ENCODE results near the gene PLCL1. TPM values are rescaled to one million over a fixed set of nuclear protein-coding genes. Genes with fewer than 3 reads are reported as not detected.

PLCL1 gene
- total and polyA plus RNA-seq, 12 donors: 1.6 to 24.0 (median 4.9) TPM

- no peak for TF ChIP-seq POLR2A (IDR thresholded peaks at IDR 0.05)
- TF ChIP-seq CTCF (IDR thresholded peaks at IDR 0.05): no peak
- Histone ChIP-seq H3K4me3 (no peak overlapping the region), H3K36me3 (replicated peaks in 1 of 2) (no peaks in the 10 kb centered on the region), H3K4me1 (replicated peaks in 1 of 2) (peaks cover 18 to 19% of the 10 kb centered on the region in 2 donors), H3K27ac (no peak overlapping the region), H3K9me3 (replicated peaks in 1 of 3) (no peaks in the 10 kb centered on the region), H3K27me3 (no peaks in the 10 kb centered on the region)
- 82 to 92% (median 84%) methylated on average over 4 of the region's 4 CpGs for WGBS, 4 donors
- intact Hi-C loops (cut with DNase I): no loop called here
- DNase-seq: no peak
Observed at GRCh38 chr2:197926673-197927072, 122.3 kb downstream of the PLCL1 start.

- Histone ChIP-seq H3K4me3 (no peak overlapping the region), H3K27ac (no peak overlapping the region), H3K36me3 (replicated peaks in 1 of 2) (no peaks in the 10 kb centered on the region), H3K4me1 (replicated peaks in 1 of 2) (peaks cover 18 to 19% of the 10 kb centered on the region in 2 donors), H3K27me3 (no peaks in the 10 kb centered on the region), H3K9me3 (replicated peaks in 1 of 3) (no peaks in the 10 kb centered on the region)
- DNase-seq: no peak
- TF ChIP-seq CTCF (IDR thresholded peaks at IDR 0.05) (no peak), POLR2A (IDR thresholded peaks at IDR 0.05) (no peak)
- intact Hi-C loops (cut with DNase I): no loop called here
Observed at GRCh38 chr2:197927994-197928393, 123.6 kb downstream of the PLCL1 start.

- DNase-seq: peak in 3 of 7 donors; percentile 9 to 57 (median 24)
- no peaks in the 10 kb centered on the region for H3K9me3 ChIP-seq (replicated peaks in 1 of 3)
- no peak overlapping the region for H3K27ac ChIP-seq
- WGBS, 4 donors: 87 to 92% (median 88%) methylated on average over 5 of the region's 5 CpGs
- intact Hi-C loops (cut with DNase I): no loop called here
- TF ChIP-seq POLR2A (IDR thresholded peaks at IDR 0.05): no peak
- TF ChIP-seq CTCF (IDR thresholded peaks at IDR 0.05): no peak
- no peaks in the 10 kb centered on the region for H3K36me3 ChIP-seq (replicated peaks in 1 of 2)
- H3K27me3 ChIP-seq: no peaks in the 10 kb centered on the region
- peaks cover 18 to 19% of the 10 kb centered on the region in 2 donors for H3K4me1 ChIP-seq (replicated peaks in 1 of 2)
- H3K4me3 ChIP-seq: no peak overlapping the region
Observed at GRCh38 chr2:197929008-197929885, 124.9 kb downstream of the PLCL1 start.

GRCh38 chr2:197929886-197930227 lies 125.5 kb downstream of the PLCL1 start:
- peaks cover 18 to 19% of the 10 kb centered on the region in 2 donors for H3K4me1 ChIP-seq (replicated peaks in 1 of 2)

More at GRCh38 chr2:197929886-197930227, 125.5 kb downstream of the PLCL1 start:
- intact Hi-C loops (cut with DNase I): no loop called here
- TF ChIP-seq POLR2A (IDR thresholded peaks at IDR 0.05) (no peak), CTCF (IDR thresholded peaks at IDR 0.05) (no peak)
- DNase-seq: no peak
- no peaks in the 10 kb centered on the region for H3K27me3 ChIP-seq
- no peak overlapping the region for H3K4me3 ChIP-seq
- H3K9me3 ChIP-seq (replicated peaks in 1 of 3): no peaks in the 10 kb centered on the region
- no peak overlapping the region for H3K27ac ChIP-seq
- H3K36me3 ChIP-seq (replicated peaks in 1 of 2): no peaks in the 10 kb centered on the region

Measured in adrenal gland (tissue), 12 donors.